GM21360 (cell line): ENCODE results near the gene PHF12.

Experiments
- ATAC-seq: cut with Tn5 transposase; IDR thresholded peaks from one replicate; pipeline ENCODE4 v1.9.1; 2021; ENCODE audit warnings: mild to moderate bottlenecking, moderate library complexity; ENCODE audit not compliant: unreplicated experiment

Gene PHF12

DNA sequence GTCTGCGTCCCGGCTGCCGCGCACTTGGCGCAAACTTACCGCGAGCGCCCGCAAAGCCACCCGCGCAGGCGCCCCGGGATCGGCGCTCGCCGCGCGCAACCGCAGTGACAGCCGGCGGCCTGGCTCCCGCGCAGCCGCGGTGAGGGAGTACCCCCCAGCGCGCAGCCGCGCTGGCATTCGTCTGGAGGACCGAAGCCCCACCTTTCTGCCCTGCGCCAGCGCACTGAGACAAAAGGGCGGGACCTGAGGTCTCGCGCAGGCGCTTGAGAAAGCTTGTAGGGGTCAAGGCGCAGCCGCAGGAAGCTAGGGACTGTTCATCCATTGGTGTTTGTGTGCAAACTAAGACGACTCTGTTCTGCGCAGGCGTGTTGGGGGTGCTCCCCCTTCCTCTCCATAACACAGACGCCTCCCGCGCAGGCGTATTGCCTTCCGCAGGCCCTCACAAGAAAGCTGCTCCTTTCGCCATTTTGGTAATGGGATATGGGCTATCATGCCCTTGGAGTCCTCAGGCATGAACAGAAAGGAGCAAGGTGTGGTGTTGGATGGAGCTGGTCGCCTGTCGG is at the start of gene PHF12:
PHF12 (minus strand) TSS at position 91 of the 563 bp plus-strand sequence. CDS start 558 bp downstream, outside the sequence.
- ATAC-seq, result peak; percentile 50

DNA sequence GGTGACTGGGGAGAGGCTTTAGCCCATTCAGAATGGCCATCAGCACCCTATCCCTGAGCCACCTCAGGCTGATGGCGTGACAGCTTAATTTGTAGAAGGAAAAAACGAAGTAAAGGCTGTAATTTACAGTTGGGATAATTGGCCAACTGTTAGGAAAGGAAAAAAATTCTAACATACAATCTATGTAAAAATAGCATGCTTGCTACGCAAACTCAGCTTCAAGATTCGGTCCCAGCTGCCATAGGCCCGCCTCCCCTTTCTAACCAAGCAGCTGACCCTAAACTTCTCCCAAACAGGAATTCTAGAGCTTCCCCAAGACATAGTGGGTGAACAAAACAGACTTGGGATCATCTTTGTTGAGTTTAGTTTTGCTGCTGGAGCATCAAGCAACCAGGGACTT is 49.7 kb upstream of the PHF12 start:
- ATAC-seq, result no peak

DNA sequence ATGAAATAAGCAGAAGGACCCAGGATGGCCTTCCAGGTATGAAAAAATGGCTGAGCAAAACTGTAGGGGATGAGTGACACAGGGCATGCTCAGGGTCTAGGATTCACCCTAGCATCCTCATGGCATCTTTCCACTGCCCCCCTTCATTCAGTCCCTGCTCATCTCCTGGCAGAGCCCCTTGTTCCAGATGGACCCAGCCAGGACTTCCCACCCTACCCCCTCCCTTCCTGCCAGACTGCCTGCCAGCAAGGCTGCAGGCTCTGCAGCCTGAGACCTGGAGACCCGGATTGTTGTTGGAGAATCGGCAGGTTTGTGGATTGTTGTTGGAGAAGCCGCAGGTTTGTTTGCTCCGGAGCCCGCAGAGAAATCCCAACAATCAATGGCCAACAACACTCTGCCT is 47.9 kb upstream of the PHF12 start:
- no peak for ATAC-seq

DNA sequence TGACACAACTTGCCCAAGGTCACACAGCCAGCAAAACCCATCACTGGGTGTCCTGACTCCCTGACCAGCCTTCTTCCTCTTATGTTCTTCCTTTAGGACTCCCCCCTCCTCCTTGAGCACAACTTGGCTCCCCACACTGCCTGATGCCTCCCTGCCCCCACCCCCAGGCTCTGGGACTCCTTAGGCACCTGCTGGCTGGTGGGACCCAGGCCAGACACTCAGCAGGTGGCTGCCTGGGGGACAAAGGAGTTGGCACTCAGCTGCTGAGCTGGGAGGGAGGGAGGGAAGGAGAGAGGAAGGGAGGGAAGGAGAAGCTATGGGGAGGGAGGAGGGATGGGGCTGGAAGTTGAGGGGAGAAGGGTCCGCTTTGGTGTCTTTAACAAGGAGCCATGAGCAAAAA is 46.5 kb upstream of the PHF12 start:
- no peak for ATAC-seq

DNA sequence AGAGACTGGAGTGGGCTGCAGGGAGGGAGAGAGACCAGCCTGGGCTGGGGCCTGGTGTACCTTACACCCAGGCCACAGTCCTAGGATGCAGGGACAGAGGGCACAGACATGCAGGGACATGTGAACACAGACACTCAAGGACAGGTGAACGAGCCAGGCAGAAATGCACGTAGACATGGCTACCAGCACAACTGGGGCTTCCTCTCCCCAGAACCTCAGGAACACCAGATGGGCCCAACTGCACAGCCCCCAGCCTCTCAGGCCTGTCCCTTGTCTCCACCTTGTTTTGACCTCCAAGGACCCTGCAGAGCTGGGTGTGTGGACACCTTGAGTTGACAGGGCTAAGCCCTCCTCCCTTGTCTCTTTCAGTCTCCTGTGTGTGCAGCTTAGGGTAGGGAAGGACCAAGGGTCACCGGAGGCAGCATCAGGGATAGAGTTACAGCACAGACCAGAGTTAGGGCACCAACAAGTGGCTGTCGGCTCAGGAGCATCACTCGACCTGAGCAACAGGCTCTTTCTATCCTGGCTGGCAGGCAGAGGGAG is 45.3 kb upstream of the PHF12 start:
- ATAC-seq, result no peak

DNA sequence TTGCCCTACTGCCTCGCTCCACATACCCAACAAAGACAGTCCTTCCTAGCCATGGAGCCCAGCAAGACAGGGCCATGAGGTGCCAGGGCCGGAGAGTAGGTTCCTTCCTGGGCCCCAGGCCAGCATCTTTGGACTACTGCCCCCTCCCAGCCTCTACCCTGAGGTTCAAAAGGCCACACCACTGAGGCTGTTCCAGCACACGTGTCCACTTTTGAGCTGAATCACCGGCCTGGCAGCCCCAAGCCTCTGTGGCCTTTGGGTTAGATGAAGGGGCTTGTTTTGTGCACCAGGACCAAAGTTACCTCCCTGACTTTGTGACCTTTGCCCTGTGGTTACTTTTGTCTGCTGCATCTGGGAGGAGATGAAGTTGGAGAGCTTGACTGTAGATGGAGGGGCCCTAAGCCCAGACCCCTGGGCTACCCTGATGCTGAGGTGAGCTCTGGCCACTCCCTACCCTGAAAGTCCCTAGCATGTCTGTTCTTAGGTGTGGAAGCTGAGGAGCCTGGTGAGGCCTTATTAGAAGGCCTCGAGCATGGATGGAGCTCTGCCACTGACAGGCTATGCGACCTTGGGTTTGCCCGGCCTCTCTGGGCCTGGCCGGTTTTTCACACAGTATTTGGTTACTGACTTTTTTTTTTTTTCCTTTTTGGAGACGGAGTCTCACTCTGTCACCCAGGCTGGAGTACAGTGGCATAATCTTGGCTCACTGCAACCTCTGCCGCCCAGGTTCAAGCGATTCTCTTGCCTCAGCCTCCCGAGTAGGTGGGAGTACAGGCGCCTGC is 42.5 kb upstream of the PHF12 start:
- no peak for ATAC-seq

DNA sequence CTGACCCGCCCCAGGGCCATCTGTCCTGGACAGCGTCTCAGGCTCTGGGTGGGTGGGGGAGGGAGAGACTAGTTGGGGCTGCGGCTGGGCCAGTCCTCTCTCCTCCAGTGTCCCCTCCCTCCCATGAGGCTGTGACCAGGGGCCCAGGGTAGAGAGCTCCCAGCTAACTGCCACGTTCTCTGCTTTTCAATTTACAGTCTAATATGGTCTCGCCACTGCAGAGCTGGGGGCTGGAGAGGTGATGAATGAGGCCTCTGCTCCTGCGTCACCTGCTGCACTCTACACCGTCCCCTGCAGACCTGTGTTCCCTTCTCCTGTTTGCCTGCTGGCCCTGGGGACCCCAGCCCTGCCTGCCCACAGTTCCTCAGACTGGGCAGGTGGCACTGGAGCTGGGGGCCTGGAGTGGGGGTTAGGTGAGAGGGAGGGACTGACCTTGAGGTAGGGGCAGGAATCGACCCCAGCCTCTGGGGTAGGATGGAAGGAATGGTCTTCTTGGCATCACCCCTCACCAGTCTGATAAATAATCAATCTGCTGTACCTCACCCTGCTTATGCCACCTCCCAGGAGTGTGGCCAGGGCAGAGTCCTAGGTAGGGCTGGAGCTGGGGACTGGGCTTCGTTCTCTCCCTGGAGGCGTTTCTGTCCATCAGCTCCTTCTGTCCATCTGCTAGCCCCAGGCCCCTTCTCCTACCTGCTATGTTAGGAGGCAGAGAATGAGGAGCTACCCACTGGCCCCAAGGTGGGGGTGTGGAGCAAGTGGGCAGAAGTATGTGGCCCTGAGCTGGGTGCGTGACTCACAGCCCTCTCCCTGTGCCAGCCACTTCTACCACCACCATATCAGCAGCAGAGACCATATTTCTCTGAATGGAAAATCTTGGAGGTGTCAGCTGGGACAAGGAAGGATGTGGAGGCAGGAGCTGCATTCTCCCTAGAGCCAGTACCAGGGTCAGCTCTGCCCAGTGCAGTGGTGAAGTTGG is 41.6 kb upstream of the PHF12 start:
- ATAC-seq, result no peak

DNA sequence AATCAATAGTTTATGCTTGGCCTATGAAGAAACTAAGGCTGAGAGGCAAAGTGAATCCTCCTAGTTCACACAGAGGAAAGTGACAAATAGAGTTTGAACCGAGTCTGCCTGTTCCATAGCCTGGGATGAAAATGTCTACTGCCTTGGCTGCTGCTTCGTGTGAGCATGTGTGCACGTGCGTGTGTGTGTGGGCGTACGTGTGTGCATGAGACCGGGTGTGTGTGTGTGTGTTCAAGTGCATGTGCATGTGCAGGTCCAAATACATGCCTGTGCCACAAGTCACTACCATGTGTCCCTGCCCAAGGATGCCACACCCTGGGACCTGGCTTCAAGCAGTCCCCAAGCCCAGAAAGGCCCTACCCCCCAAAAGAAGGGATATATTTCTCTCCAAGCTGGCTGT is 40.9 kb upstream of the PHF12 start:
- ATAC-seq, result no peak

DNA sequence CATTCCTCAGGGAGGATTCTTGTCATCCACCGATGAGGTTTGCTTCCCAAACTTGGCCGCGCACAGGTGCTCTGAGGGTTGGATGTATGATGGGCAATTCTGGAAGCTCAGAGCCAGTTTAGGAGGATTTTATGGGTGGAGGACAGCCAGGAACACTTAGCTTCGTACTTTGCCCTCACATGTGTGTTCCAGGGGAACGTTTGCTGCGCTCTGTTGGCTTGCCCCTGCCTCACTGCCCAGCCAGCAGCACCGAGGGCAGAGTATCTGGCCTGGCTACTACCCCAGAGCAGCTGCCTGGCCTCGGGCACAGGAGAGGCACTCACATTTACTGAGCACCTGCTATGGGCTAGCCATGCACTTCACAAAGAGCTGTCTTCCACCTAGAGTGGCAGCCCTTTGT is 40.5 kb upstream of the PHF12 start:
- ATAC-seq, result no peak

DNA sequence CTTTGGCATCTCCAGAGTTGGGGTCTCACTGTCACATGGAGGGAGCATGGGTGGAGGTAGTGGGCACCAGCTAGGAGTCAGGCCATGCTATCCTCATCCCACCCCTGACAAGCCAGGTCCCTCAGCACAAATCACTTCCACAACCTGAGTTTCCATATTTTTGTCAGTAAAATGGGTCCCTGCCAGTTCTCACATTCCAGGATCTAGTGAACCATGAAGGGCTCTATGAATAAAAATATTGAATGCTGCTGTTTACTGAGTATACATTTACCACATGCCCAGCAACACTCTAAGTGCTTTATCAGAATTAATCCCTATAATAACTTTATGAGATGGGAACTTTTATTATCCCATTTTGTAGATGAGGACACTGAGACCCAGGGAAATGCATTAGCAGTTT is 37.7 kb upstream of the PHF12 start:
- ATAC-seq, result no peak

DNA sequence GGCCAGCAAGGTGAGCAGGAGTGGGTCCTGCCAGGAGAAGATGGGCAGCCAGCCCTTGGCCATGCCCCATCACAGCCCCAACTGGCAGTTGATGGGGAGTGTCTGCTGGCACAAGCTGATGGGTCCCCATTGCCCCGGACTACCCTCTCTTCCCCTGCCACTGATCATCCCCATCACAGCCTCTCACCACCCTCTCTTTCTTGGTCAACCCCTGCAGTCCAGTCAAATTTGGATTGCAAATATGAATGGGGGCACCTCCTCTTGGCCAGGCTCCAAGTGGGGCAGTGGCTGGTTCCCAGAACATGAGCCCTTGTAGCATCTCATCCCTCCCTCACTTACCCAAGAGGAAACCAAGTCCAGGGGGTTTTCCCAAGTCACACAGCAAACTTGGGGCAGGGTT is 37.2 kb upstream of the PHF12 start:
- no peak for ATAC-seq

DNA sequence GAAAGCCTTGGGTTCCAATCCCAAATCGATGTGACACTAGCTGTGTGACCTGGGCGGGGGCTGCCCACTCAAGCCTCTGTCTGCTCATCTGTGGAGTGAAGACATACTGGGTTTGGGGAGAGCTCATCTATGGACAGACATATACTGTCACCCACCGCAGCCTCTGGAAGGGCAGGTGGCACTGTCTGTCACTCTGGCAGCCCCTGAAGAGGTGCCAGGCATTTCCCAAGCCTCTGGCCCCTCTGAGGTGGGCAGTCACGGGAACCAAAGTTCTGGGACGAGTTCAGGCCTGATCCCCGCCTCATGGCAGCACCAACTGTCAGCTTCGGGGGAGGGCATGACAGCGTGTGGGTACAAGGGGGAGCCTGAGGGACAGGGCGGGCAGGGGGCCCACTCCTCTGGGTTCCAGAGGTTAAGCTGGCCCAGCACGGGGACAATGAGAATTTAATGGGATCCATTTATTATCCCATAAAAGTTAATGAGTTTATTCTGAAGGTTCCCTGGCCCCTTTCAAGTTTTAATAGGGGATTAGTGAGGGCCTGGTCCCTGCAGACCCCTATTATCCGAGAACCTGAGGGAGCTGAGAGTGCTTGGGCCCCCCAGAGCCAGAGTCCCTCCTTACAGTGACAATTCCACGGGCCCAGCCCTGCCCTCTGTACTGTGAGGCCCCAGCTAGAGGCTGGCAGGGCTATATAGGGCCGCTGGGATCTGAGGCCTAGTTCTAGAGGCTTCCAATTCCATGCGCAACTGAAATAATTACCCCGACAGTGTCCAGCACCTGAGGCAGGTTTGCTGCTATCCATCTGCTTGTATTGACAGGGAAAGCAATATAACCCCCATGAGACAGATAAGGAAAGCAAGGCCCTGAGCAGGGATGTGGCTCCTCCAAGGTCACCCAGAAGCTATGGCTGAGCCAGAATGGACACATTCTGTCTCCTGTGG is 35.7 kb upstream of the PHF12 start:
- ATAC-seq, result no peak

DNA sequence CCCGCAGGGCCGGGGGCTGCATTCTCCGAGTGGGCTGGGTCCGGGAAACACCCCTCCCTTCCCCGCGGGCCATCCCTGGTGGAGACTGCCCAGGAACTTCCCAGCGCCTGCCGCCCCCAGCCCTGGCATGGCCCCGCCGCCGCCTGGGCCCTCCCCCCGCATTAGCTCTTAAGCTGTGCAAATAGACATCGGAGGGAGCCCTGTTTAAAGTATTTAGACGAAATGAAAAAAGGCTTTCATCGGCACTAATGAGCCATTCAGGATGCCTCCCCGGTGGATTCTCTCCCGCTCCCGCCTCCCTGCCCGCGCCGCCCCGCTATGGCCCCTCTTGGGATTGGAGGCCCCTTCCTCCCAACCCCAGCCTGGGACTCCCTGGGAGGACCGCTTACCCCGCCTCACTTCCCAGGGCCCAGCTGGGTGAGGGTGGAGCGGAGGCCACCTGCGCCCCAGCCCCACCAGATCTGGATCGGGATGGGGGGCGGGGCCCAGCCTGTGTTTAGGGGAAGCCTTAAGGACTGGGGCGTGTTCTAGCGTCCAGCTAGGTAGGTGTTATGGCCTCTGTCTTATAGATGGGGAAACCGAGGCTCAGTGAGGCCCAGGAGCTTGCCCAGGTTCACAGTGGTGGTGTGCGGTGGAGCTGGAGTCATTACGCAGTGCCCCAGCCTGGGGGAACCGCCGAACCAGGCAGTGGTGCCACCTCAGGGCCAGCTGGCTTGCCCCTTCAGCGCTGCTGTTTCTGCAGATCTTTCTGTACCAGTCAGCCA is 34.8 kb upstream of the PHF12 start:
- no peak for ATAC-seq

DNA sequence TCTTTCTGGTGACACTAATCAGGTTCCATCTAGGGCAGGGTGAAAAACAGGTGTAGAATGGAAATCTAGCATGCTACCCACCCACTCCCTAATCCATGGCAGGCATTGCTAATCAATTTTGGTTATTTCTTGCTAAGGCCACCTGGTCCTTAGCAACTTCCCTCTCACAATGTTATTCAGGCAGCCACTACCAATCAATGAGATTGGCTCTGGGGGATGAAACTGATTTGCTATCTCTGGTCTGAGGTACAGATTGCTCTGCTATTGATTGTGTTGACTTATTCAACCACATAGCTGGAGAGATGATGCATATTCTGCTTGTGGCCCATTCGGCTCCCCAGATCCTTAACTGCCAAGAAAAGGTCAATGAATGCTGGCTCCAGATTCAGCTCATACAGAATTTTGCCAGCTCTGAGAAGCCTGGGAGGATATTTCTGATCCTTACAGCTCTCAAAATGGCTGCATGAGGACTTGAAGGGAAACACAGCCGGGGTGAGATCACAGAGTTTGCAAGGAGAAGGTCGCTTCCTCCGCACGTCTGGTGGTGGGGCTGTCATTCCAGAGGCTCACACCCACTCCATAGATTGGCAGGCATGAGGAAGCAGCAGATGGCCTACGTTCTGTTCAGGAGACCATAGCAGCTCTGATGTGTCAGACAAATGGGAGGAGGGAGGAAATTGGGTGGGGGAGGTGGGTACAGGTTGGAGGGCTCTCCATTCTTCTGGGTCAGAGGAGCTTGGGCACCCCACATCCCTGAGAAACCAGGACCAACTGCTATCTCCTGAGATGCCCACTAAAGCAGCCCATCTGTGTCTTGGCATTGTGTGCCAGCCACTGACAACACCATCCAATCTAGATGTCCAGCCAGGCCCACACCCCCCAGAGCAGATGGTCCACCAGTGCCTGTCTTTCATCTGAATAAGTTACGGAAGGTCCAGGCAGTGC is 32.2 kb upstream of the PHF12 start:
- no peak for ATAC-seq

DNA sequence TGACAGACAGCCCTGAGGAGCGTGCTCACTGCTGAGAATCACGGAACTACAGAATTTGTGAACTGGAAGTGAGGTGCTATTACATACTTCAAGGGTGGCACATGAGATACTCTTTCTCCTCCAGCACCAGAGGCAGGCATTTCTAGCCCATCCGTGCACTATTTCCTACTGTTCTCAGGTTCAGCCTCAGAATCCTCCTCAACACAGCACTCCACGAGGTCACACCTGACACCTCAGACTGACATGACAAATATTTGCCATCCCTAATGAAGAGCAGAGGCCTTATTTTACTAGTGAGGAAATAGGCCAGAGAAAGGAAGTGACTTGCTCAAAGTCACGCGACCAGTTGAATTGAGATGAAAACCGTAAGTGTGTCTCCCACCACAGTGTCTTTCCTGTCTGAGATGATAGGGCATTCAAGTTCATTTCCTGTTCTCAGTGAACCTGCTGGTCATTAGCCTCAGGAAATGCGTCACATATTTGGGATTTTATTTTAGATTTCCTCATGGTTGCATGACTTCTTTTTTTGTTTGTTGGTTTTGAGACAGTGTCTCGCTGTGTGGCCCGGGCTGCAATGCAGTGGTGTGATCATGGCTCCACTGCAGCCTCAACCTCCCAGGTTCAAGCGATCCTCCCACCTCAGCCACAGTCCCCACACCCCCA is 30.9 kb upstream of the PHF12 start:
- no peak for ATAC-seq

DNA sequence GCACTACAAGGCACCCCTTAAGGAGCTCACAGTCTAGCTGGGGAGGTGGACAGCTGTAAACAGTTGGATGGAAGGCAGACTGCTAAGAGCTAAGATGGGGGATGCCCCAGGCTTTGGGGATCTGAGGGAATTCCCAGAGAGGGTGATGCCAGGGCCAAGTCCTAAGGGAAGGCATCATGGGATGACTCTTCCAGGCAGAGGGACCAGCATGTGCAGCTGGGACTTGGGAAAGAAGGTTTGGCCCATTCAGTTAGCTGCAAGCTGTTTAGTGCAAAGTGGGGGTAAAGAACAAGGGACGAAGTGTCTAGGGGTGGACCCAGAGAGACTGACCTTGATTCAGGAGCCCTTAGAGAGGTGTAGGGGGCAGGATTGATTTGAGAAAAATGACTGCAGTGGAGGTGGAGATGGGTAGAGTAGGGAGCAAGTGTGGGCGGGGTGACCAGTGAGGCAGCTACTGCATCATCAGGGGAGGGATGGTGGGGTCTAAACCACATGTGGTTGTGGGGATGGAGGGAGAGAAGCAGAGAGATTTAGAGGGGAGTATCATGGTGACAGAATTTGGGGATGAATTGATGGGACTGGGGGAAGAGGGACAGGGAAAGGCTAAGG is 27.1 kb upstream of the PHF12 start:
- no peak for ATAC-seq

DNA sequence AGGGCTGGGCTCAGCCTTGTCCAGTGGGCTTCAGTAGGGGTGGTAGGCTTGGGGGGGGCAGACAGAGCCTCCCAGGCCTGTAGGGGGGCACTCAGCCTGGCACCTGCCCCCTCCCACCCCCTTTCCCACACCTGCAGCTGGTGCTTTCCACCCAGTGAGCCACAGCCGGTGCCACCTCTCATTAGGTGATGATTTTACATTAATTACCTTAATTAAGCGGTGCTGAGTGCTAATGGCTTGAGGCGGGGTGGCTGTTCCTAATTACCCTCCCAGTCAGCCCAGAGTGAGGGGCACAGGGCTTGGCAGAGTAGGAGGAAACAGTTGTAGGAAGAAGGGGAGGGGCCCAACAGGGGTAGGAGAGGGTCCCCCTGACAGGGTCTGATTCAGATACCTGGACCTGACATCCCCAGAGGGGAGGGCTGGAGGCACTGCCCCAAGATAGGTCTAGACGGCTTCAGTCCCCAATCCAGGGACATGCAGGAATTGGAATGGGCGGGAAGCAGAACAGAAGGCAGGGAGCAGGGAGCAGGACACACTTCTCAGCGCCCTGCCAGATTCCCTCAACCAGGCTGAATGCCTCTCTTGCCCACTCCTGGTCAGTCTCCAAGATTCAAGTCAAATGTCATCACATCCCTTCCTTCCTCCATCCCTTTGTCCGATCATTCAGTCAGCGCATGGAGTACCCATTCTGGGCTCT is 26.5 kb upstream of the PHF12 start:
- ATAC-seq, result no peak
